ENCODE measurements around the gene NRM.
"Not testable (repeated sequence)": the region's sequence is repeated elsewhere in the genome, so short reads cannot be mapped to it uniquely, and the experiment has no call there.

NRM gene, protein sequence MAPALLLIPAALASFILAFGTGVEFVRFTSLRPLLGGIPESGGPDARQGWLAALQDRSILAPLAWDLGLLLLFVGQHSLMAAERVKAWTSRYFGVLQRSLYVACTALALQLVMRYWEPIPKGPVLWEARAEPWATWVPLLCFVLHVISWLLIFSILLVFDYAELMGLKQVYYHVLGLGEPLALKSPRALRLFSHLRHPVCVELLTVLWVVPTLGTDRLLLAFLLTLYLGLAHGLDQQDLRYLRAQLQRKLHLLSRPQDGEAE

DNA sequence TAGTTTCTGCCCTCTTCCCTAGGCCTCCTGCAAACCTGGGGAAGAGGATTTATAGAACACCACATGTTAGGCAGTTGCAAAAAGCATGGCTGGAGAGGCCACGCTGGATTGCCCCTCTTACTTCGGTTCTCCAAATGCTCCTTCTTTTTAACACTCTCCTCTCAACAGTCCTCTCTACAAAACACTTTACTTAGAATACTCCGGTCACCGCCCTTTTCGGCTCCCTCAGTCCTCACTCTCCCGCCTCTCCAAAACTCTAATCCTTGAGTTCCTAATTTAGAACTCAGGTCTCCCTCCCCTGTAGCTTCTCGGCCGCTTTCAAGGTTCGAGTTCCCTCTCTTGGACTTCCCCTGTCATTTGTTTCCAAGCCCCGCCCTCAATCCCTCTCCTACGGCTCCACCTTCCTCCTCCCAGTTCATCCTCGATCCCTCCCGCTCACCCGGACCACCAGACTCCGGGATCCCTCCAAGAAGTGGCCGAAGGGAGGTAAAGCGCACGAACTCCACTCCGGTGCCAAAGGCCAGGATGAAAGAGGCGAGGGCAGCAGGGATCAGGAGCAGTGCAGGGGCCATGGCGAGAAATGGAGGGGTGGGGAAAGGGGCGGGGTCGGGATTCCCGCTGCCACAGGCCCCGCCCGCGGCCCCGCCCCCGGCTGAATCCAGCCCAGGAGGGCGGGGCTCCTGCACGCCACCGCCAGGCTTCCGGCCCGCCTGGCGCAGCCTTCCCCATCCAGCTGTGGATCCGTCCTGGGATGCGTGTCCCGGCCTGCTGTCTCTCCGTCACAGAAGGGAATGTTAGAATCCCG, at the start of gene NRM:
Gene NRM (minus strand): TSS at position 582 of the 805 bp plus-strand sequence. CDS start 10 bp downstream, at position 572.
- no peaks in the 10 kb centered on the region for H3K36me3 Mint-ChIP-seq
- H3K27me3 Mint-ChIP-seq: no peaks in the 10 kb centered on the region
- H3K27ac Mint-ChIP-seq: peak within 1 kb of the TSS; percentile 80
- peak within 1 kb of the TSS; percentile 87 for H3K4me3 Mint-ChIP-seq
- peaks cover 46% of the 10 kb centered on the region for H3K4me1 Mint-ChIP-seq
- no peaks in the 10 kb centered on the region for H3K9me3 Mint-ChIP-seq

DNA sequence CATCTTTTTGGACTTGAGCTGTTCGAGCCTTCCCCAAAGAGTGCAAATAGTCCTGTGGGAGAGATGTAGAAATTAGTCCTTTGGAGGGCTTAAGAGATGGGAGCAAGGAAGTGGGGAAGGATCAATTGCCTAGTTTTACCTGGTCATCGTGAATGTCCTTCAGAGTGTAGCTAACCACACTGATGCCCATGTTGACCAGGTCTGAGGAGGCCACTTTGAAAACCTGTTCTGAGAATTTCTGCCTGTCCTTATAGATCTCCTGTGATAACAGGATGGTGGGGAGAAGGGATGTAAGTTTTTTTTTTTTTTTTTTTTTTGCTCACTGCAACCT, 49.7 kb upstream of the NRM start:
- H3K36me3 Mint-ChIP-seq: peaks cover 30% of the 10 kb centered on the region
- no peaks in the 10 kb centered on the region for H3K9me3 Mint-ChIP-seq
- peak overlapping the region; percentile 97 for H3K4me3 Mint-ChIP-seq
- H3K27ac Mint-ChIP-seq: peak overlapping the region; percentile 41
- H3K4me1 Mint-ChIP-seq: peaks cover 78% of the 10 kb centered on the region
- no peaks in the 10 kb centered on the region for H3K27me3 Mint-ChIP-seq

DNA sequence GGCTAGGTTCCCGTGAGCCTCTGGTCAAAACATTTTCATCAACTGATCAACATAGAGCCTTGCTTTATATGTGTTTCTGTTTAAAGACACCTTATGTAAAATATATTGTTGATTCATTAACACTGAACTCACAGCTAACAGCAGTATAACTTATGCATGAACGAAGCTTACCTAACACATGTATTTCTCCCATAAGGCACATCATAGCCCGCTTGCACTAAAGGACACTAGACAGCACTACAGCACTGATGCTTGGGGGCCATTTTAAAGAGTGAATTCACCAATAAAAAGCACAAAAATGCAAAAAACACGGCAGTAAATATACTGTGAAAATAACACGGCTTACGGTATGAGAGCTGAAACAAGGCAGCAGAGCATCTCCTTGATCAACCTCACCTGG, 47.7 kb upstream of the NRM start:
- no peak overlapping the region for H3K27ac Mint-ChIP-seq
- peaks cover 29% of the 10 kb centered on the region for H3K36me3 Mint-ChIP-seq
- H3K4me1 Mint-ChIP-seq: peaks cover 84% of the 10 kb centered on the region
- H3K9me3 Mint-ChIP-seq: no peaks in the 10 kb centered on the region
- H3K4me3 Mint-ChIP-seq: peak overlapping the region; percentile 64
- no peaks in the 10 kb centered on the region for H3K27me3 Mint-ChIP-seq

DNA sequence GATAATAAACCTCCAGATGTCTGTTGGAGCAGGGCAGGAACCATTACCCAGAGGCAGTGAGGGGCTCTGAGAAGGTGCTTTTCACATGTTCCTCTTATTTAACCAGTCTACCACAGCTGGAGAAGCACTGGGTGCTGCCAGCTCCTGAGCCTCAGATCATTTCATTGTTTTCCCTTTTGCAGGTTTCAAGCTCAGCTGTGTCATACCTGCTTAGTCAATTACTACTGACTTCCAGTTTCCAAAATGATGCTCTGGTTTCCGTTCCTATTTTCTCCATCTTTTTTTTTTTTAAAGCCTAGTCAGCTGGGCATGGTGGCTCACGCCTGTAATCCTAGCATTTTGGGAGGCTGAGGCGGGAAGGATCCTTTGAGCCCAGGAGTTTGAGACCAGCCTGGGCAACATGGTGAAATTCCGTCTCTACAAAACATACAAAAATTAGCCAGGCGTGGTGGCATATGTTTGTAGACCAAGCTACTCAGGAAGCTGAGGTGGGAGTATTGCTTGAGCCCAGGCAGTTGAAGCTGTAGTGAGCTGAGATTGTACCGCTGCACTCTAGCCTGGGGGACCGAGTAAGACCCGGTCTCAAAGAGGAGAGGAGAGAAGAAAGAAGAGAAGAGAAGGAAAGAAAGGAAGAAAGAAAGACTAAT, 45.0 kb upstream of the NRM start:
- H3K36me3 Mint-ChIP-seq: peaks cover 19% of the 10 kb centered on the region
- no peaks in the 10 kb centered on the region for H3K27me3 Mint-ChIP-seq
- peaks cover 88% of the 10 kb centered on the region for H3K4me1 Mint-ChIP-seq
- H3K9me3 Mint-ChIP-seq: no peaks in the 10 kb centered on the region
- peak overlapping the region; percentile 79 for H3K4me3 Mint-ChIP-seq
- peak overlapping the region; percentile 93 for H3K27ac Mint-ChIP-seq

DNA sequence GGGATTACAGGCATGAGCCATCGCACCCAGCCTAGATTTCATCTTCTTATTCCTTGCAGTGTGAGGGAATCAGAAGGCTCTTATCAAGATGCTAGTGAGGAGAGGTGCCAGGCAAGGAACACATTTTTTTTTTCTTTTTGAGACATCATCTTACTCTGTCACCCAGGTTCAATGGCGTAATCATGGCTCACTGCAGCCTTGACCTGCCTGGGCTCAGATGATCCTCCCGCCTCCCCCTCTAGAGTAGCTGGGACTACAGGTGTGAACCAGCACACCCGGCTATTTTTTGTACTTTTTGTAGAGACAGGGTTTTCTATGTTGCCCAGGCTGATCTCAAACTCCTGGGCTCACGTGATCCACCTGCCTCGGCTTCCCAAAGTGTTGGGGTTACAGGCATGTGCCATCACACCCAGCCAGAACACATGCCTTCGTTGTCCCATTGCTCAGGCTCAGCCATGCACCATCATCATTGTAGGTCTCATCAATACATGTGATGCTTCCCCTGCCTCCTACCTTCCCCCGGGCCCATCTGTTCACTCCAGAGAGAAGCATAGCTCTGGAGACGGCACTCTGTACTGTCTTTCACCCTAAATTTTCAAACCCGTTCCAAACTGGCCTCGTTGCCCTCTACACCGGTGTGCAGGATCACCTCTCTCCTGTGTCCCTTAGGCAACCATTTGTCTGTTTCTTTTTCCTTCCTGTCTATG, 41.6 kb upstream of the NRM start:
- peaks cover 65% of the 10 kb centered on the region for H3K4me1 Mint-ChIP-seq
- no peaks in the 10 kb centered on the region for H3K27me3 Mint-ChIP-seq
- peaks cover 11% of the 10 kb centered on the region for H3K36me3 Mint-ChIP-seq
- no peak overlapping the region for H3K27ac Mint-ChIP-seq
- no peaks in the 10 kb centered on the region for H3K9me3 Mint-ChIP-seq
- peak overlapping the region; percentile 3 for H3K4me3 Mint-ChIP-seq

DNA sequence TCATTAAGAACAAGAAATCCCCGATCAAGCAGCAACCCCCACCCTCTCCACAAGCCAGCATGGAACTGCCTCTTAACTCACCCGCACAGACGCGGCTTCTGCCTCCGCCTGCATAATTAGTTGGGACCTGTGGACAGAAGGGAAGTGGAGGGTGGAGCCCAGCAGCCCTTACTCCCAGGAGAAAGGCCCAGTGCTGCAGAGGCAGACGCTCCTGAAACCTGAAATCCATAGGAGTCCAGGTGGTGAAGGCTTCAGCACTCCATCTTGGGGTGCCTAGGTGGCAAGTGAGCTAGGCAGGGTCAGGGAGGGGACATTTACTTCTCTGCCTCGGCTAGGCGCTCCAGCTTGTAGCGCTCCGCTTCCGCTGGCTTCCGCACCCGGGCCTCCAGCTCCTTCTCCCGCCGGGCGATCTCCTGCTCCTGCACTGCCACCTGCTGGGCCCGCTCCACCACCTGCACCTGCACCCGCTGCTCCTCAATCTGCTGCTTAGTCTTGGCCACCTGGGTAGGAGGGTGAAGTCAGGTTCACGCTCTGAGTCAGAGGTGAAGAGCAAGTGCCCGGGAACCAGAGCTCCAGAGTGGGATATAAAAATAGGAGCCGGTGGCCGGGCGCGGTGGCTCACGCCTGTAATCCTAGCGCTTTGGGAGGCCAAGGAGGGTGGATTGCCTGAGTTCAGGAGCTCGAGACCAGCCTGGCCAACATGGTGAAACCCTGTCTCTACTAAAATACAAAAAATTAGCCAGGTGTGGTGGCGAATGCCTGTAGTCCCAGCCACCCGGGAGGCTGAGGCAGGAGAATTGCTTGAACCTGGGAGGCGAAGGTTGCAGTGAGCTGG, 40.0 kb upstream of the NRM start:
- Mint-ChIP-seq H3K4me3 (peak overlapping the region; percentile 78), H3K27me3 (no peaks in the 10 kb centered on the region), H3K9me3 (no peaks in the 10 kb centered on the region), H3K4me1 (peaks cover 53% of the 10 kb centered on the region), H3K27ac (peak overlapping the region; percentile 43), H3K36me3 (peaks cover 5% of the 10 kb centered on the region)

DNA sequence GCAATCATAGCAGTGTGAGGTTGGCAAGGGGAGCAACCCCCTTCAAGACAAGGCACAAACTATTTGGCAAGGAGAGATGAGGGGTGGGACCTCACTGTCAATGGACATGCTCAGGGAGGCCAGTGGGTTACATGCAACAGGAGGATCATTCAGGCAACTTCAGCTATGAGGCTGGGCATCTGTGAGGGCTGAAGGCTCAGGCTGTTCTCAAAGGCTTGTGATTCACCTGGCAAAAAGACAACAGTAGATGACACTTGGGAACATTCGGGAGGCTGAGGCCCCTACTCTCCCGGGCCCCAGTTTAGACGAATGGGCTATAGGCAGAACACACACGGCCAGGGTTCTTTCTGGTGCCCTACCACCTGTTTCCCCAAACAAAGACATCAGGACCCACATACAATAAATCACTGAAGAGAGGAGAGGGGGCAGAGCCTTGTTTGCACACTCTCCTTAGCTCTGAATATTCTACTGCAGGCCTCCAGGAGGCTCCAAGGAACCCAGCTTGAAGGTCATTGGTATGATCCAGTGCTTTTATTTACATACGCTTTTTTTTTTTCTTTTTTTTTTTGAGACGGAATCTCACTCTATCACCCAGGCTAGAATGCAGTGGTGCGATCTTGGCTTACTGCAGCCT, 37.3 kb upstream of the NRM start:
- no peak overlapping the region for H3K4me3 Mint-ChIP-seq
- H3K4me1 Mint-ChIP-seq: peaks cover 56% of the 10 kb centered on the region
- H3K36me3 Mint-ChIP-seq: peaks cover 11% of the 10 kb centered on the region
- H3K9me3 Mint-ChIP-seq: no peaks in the 10 kb centered on the region
- H3K27ac Mint-ChIP-seq: peak overlapping the region; percentile 70
- H3K27me3 Mint-ChIP-seq: no peaks in the 10 kb centered on the region

DNA sequence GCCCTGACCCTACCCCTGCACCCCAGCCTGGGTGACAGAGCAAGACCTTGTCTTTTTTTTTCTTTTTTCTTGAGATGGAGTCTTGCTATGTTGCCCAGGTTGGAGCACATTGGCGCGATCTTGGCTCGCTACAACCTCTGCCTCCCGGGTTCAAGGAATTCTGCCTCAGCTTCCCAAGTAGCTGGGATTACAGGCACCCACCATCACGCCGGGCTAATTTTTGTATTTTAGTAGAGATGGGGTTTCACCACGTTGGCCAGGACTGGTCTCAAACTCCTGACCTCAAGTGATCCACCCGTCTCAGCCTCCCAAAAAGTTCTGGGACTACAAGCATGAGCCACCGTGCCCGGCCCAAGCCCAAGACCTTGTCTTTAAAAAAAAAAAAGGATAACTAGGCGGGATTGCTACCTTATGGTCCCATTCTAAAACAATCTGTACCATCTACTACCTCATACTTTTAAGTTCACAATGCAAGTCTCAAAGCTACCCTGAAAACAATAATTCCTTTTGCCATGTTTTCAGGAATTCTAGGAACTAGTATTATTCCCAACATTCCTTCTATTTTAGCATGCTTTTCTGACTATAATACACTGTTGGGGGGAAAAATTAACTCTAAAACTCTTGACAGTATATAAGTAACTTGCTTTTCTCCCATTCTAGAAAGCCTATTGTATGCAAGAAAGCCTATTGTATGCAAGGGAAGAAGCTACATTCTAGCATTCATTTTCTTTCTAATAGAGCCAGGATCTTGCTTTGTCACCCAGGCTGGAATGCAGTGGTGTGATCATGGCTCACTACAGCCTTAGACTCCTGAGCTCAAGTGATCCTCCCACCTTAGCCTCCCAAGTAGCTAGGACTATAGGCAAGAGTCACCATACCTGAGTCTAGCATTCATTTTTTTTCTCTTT, 36.0 kb upstream of the NRM start:
- no peak overlapping the region for H3K4me3 Mint-ChIP-seq
- no peaks in the 10 kb centered on the region for H3K27me3 Mint-ChIP-seq
- no peaks in the 10 kb centered on the region for H3K9me3 Mint-ChIP-seq
- H3K4me1 Mint-ChIP-seq: peaks cover 51% of the 10 kb centered on the region
- H3K27ac Mint-ChIP-seq: peak overlapping the region; percentile 46
- peaks cover 17% of the 10 kb centered on the region for H3K36me3 Mint-ChIP-seq

DNA sequence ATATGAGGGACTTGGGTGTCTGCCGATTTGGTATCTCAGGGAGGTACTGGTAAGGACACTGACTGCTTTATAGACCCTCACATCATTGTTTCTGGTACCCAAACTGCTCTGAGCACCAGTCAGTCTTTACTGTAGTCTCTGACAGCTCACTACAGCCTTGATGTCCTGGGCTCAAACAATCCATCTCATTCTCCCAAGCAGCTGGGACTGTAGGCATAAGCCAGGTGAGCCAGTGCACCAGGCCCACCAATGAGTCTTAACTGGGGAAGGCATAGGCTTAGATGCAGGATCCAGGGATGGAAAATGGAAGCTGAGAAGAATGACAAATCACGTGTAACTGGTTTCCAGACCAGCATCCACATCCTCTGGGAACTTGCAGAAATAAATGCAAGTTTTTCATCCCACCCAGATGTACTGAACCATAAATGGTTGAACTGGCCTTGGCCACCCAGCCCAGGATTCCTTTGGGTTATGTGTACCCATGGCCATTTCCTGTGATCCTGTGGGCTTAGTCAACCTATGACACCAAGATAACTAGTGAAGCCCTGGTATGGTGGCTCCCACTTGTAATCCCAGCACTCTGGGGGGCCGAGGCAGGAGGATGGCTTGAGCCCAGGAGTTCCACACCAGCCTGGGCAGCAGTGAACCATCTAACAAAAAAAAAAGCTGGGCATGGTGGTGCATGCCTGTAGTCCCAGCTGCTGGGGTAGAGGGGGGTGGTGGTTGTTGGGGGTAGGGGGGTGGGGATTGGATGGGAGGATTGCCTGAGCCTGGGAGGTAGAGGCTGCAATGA, 35.1 kb upstream of the NRM start:
- Mint-ChIP-seq H3K27ac (no peak overlapping the region), H3K36me3 (peaks cover 20% of the 10 kb centered on the region), H3K4me3 (no peak overlapping the region)

DNA sequence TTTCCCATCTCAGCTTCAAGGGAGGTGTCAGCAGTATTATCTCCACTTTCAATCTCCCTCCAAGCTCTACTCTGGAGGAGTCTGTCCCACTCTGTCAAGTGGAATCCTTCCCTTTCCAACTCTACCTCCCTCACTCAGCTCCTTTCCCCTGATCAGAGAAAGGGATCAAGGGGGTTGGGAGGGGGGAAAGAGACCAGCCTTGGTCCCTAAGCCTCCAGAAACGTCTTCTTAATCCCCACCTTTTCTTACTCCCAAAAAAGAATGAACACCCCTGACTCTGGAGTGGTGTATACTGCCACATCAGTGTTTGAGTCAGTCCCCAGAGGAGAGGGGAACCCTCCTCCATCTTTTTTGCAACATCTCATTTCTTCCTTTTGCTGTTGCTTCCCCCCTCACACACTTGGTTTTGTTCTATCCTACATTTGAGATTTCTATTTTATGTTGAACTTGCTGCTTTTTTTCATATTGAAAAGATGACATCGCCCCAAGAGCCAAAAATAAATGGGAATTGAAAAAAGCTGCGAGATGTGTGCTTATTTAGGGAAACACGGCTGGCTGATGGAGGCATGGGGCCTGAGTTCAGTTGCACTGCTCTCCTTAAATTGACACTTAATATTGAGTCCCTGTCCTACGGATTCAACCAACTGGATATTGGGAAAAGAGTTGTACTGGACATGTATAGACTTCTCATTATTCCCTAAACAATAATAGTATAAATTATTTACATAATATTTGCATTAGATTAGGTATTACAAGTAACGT, 34.3 kb upstream of the NRM start:
- H3K27me3 Mint-ChIP-seq: no peaks in the 10 kb centered on the region
- H3K27ac Mint-ChIP-seq: peak overlapping the region; percentile 78
- H3K4me1 Mint-ChIP-seq: peaks cover 38% of the 10 kb centered on the region
- peak overlapping the region; percentile 76 for H3K4me3 Mint-ChIP-seq
- H3K9me3 Mint-ChIP-seq: no peaks in the 10 kb centered on the region
- peaks cover 19% of the 10 kb centered on the region for H3K36me3 Mint-ChIP-seq

More for the DNA sequence above, 35.1 kb upstream of the NRM start:
- no peaks in the 10 kb centered on the region for H3K9me3 Mint-ChIP-seq
- H3K4me1 Mint-ChIP-seq: peaks cover 45% of the 10 kb centered on the region
- H3K27me3 Mint-ChIP-seq: no peaks in the 10 kb centered on the region

DNA sequence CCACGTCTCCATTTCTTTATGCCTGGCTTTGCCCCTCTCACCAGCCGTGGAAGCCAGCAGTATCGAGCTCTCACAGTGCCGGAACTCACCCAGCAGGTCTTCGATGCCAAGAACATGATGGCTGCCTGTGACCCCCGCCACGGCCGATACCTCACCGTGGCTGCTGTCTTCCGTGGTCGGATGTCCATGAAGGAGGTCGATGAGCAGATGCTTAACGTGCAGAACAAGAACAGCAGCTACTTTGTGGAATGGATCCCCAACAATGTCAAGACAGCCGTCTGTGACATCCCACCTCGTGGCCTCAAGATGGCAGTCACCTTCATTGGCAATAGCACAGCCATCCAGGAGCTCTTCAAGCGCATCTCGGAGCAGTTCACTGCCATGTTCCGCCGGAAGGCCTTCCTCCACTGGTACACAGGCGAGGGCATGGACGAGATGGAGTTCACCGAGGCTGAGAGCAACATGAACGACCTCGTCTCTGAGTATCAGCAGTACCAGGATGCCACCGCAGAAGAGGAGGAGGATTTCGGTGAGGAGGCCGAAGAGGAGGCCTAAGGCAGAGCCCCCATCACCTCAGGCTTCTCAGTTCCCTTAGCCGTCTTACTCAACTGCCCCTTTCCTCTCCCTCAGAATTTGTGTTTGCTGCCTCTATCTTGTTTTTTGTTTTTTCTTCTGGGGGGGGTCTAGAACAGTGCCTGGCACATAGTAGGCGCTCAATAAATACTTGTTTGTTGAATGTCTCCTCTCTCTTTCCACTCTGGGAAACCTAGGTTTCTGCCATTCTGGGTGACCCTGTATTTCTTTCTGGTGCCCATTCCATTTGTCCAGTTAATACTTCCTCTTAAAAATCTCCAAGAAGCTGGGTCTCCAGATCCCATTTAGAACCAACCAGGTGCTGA, 33.3 kb upstream of the NRM start:
- peak overlapping the region; percentile 67 for H3K4me3 Mint-ChIP-seq
- H3K27me3 Mint-ChIP-seq, H3K9me3 Mint-ChIP-seq: not testable (repeated sequence)
- H3K36me3 Mint-ChIP-seq: peaks cover 19% of the 10 kb centered on the region
- H3K4me1 Mint-ChIP-seq: peaks cover 43% of the 10 kb centered on the region
- H3K27ac Mint-ChIP-seq: peak overlapping the region; percentile 86
